Adrenal gland (tissue), 12 donors: ENCODE data around the gene NFATC1. TPM values are rescaled to one million over a fixed set of nuclear protein-coding genes. Genes with fewer than 3 reads are reported as not detected.

ENCODE experiments used
- DNase-seq, 7 donors: peaks; one replicate each; pipeline ENCODE4 v3.0.0-alpha.2; 2019 to 2020
- H3K27ac ChIP-seq, 5 donors: fragments of 200-600 bp; sonication (generic) in 4 of 5; 1 replicate in 3 of 5; 2 replicates in 2 of 5; pipeline versions ENCODE4 v1.5.1 to v1.8.0; 2016 to 2020; ENCODE audit warnings: mild to moderate bottlenecking in 1 of 5
- H3K27me3 ChIP-seq: fragments of 200-600 bp; 2 replicates; pipeline ENCODE4 v1.8.0; 2021
- H3K36me3 ChIP-seq, 2 donors: fragments of 200-600 bp; replicated peaks in 1 of 2; 1 replicate in 1 of 2; 2 replicates in 1 of 2; pipeline versions ENCODE4 v1.5.1 to v1.8.0; 2018 to 2022
- H3K4me1 ChIP-seq, 2 donors: fragments of 200-600 bp; replicated peaks in 1 of 2; 1 replicate in 1 of 2; 2 replicates in 1 of 2; pipeline versions ENCODE4 v1.5.1 to v1.8.0; 2018 to 2021
- H3K4me3 ChIP-seq, 4 donors: fragments of 200-600 bp; sonication (generic) in 3 of 4; one replicate each; pipeline ENCODE4 v1.5.1; 2016 to 2018
- H3K9me3 ChIP-seq, 3 donors: fragments of 200-600 bp; sonication (generic) in 1 of 3; replicated peaks in 1 of 3; 1 replicate in 2 of 3; 2 replicates in 1 of 3; pipeline versions ENCODE4 v1.5.1 to v1.8.0; 2016 to 2021
- CTCF ChIP-seq, 6 experiments: fragments of 450-650 bp in 4 of 6; fragments of 200-600 bp in 2 of 6; sonication (generic) in 1 of 6; IDR thresholded peaks; 1 replicate in 5 of 6; 2 replicates in 1 of 6; pipeline versions ENCODE4 v1.5.1 to v1.8.0; 2016 to 2021; ENCODE audit warnings: antibody characterized with exemption in 6 of 6, mild to moderate bottlenecking in 2 of 6, moderate library complexity in 1 of 6
- POLR2A ChIP-seq, 2 donors: fragments of 450-650 bp; IDR thresholded peaks; one replicate each; pipeline ENCODE4 v1.6.1; 2017; ENCODE audit warnings: antibody characterized with exemption in 2 of 2, mild to moderate bottlenecking in 2 of 2, moderate library complexity in 1 of 2
- WGBS, 4 donors: extraction: QIAGEN DNeasy Blood & Tissue Kit in 2 of 4; methylation state at CpG; one replicate each; pipeline versions ENCODE4 v1.1.5 to v1.1.7; 2013 to 2017; 5-methylcytosine and 5-hydroxymethylcytosine counted together
- intact Hi-C, 2 donors: fragments of 100-400 bp; cut with DNase I; formaldehyde crosslinking; loops; one replicate each; pipeline versions ENCODE4 v1.14.1 to v1.15.0; 2022 to 2023
- polyA plus RNA-seq, 3 donors: library from polyadenylated mRNA; stranded (reverse); fragments of 200-250 nt in 2 of 3; fragments of 350-450 nt in 1 of 3; fragmentation: Illumina TruSeq in 1 of 3; extraction: RNeasy Lipid Tissue Mini Kit (QIAGEN cat#74804) in 1 of 3; gene quantifications; one replicate each; pipeline ENCODE4 v1.2.3, GENCODE V29; 2013 to 2014
- total RNA-seq, 9 donors: library from RNA; depleted of rRNA in 4 of 9; stranded (reverse); fragments of >200 nt in 4 of 9; fragments of 120-200 nt in 1 of 9; fragmentation: NEBNext Ultra II Directional in 1 of 9; extraction: Animal tissue kit (Norgen Biotek cat#: 25700) in 1 of 9; gene quantifications; one replicate each; pipeline versions ENCODE4 v1.1.0 to v1.2.4, GENCODE V29; 2013 to 2023
- donor health status: healthy with polysubstance abuse.
- donor health status: Bipolar disorder and iron deficiency.
- donor health status: DM: yes; HTN: yes; CAD: no.
- donor health status: DM: no; HTN: no; CAD: no.
- donor health status: DM: no; HTN: no; CAD: no.
- donor health status: DM: yes; HTN: yes; CAD: no.

The NFATC1 gene
- total and polyA plus RNA-seq, 12 donors, result 0.50 to 20.9 (median 6.7) TPM

- H3K9me3 ChIP-seq, result no peaks in the 10 kb centered on the region
- intact Hi-C loops, result no loop called here
- TF ChIP-seq POLR2A (IDR thresholded peaks at IDR 0.05) (no peak), CTCF (IDR thresholded peaks at IDR 0.05) (no peak)
- H3K27me3 ChIP-seq, result no peaks in the 10 kb centered on the region
- H3K4me1 ChIP-seq, result no peaks in the 10 kb centered on the region
- peaks cover 0 to 13% of the 10 kb centered on the region in 2 donors for H3K36me3 ChIP-seq
- no peak overlapping the region for H3K27ac ChIP-seq
- WGBS, 4 donors, result 85 to 92% (median 89%) methylated on average over 13 to 18 of the region's 18 CpGs
- H3K4me3 ChIP-seq, result no peak overlapping the region
- DNase-seq, result no peak
Measured at GRCh38 chr18:79457652-79458051, 61.9 kb downstream of the NFATC1 start.

- 64 to 85% (median 72%) methylated on average over 25 to 45 of the region's 45 CpGs for WGBS, 4 donors
- H3K9me3 ChIP-seq, result no peaks in the 10 kb centered on the region
- H3K27me3 ChIP-seq, result no peaks in the 10 kb centered on the region
- peaks cover 0 to 12% of the 10 kb centered on the region in 2 donors for H3K36me3 ChIP-seq
- TF ChIP-seq CTCF (IDR thresholded peaks at IDR 0.05) (no peak), POLR2A (IDR thresholded peaks at IDR 0.05) (no peak)
- H3K4me3 ChIP-seq, result no peak overlapping the region
- no peaks in the 10 kb centered on the region for H3K4me1 ChIP-seq
- peak overlapping the region in 2 of 5 donors; percentile 38 to 68 for H3K27ac ChIP-seq
- peak in 6 of 7 donors; percentile 34 to 59 (median 40) for DNase-seq
- intact Hi-C loops, result no loop called here
Measured at GRCh38 chr18:79458131-79458838, 62.6 kb downstream of the NFATC1 start.

GRCh38 chr18:79458917-79459803 lies 63.4 kb downstream of the NFATC1 start:
- DNase-seq, result no peak
- H3K27me3 ChIP-seq, result no peaks in the 10 kb centered on the region
- peak overlapping the region in 2 of 5 donors; percentile 38 to 68 for H3K27ac ChIP-seq
- H3K9me3 ChIP-seq, result no peaks in the 10 kb centered on the region
- intact Hi-C loops, result no loop called here
- 84 to 96% (median 87%) methylated on average over 22 to 40 of the region's 40 CpGs for WGBS, 4 donors
- no peaks in the 10 kb centered on the region for H3K4me1 ChIP-seq
- H3K36me3 ChIP-seq, result peaks cover 0 to 7% of the 10 kb centered on the region in 2 donors
- H3K4me3 ChIP-seq, result no peak overlapping the region
- TF ChIP-seq POLR2A (IDR thresholded peaks at IDR 0.05) (no peak), CTCF (IDR thresholded peaks at IDR 0.05) (no peak)

GRCh38 chr18:79459946-79460480 lies 64.3 kb downstream of the NFATC1 start:
- intact Hi-C loops, result loop anchor here in 1 of 2 donors (10.0 kb wide), 1 partner anchor 65 kb away; no protein-coding TSS in a partner anchor
- peak overlapping the region in 1 of 5 donors; percentile 20 for H3K27ac ChIP-seq
- no peaks in the 10 kb centered on the region for H3K27me3 ChIP-seq
- TF ChIP-seq POLR2A (IDR thresholded peaks at IDR 0.05) (no peak), CTCF (IDR thresholded peaks at IDR 0.05) (no peak)
- 76 to 84% (median 80%) methylated on average over 8 to 9 of the region's 9 CpGs for whole genome bisulfite sequencing, 4 donors
- H3K9me3 ChIP-seq, result no peaks in the 10 kb centered on the region
- no peak for DNase-seq
- H3K36me3 ChIP-seq, result peaks cover 0 to 7% of the 10 kb centered on the region in 2 donors
- no peak overlapping the region for H3K4me3 ChIP-seq
- H3K4me1 ChIP-seq, result no peaks in the 10 kb centered on the region
